Limb (tissue), 2 donors: Measurements from ENCODE around the gene CFL2.
"Not testable (repeated sequence)": the region's sequence is repeated elsewhere in the genome, so short reads cannot be mapped to it uniquely, and the experiment has no call there.

ENCODE experiments used
- DNase-seq, 2 donors: peaks; one replicate each; pipeline ENCODE4 v3.0.0-alpha.2; 2016; ENCODE audit errors: extremely low spot score in 2 of 2

Gene CFL2

GRCh38 chr14:34711796-34712712 is 2.3 kb downstream of the CFL2 start:
- no peak for DNase-seq

- peak in 1 of 2 donors; percentile 83 for DNase-seq
Observed at GRCh38 chr14:34711169-34711568, 3.2 kb downstream of the CFL2 start.

- DNase-seq, result peak in 1 of 2 donors; percentile 29
Observed at GRCh38 chr14:34710744-34711143, 3.6 kb downstream of the CFL2 start.

GRCh38 chr14:34710006-34710405 is 4.4 kb downstream of the CFL2 start:
- peak in 1 of 2 donors; percentile 24 for DNase-seq

GRCh38 chr14:34707722-34708121 is 6.7 kb downstream of the CFL2 start:
- DNase-seq, result no peak

- DNase-seq, result no peak
Observed at GRCh38 chr14:34701808-34702207, 12.6 kb downstream of the CFL2 start.

GRCh38 chr14:34700622-34701130 is 13.7 kb downstream of the CFL2 start:
- DNase-seq, result no peak

- DNase-seq, result peak in 1 of 2 donors; percentile 68
Observed at GRCh38 chr14:34699873-34700621, 14.3 kb downstream of the CFL2 start.

GRCh38 chr14:34694216-34694615 is 20.2 kb downstream of the CFL2 start:
- DNase-seq, result not testable (repeated sequence)

- DNase-seq, result no peak
Observed at GRCh38 chr14:34693228-34693939, 21.0 kb downstream of the CFL2 start.

GRCh38 chr14:34692898-34693227 is 21.5 kb downstream of the CFL2 start:
- DNase-seq, result no peak

GRCh38 chr14:34692348-34692747 is 22.0 kb downstream of the CFL2 start:
- no peak for DNase-seq

- DNase-seq, result no peak
Observed at GRCh38 chr14:34691206-34691605, 23.2 kb downstream of the CFL2 start.

- no peak for DNase-seq
Observed at GRCh38 chr14:34688470-34689206, 25.8 kb downstream of the CFL2 start.

- no peak for DNase-seq
Observed at GRCh38 chr14:34685819-34686428, 28.5 kb downstream of the CFL2 start.

GRCh38 chr14:34684578-34684977 is 29.8 kb downstream of the CFL2 start:
- no peak for DNase-seq

- DNase-seq, result no peak
Observed at GRCh38 chr14:34682787-34683321, 31.5 kb downstream of the CFL2 start.

- DNase-seq, result no peak
Observed at GRCh38 chr14:34680806-34681479, 33.5 kb downstream of the CFL2 start.

GRCh38 chr14:34678735-34679134 is 35.7 kb downstream of the CFL2 start:
- DNase-seq, result no peak

- DNase-seq, result no peak
Observed at GRCh38 chr14:34678306-34678705, 36.1 kb downstream of the CFL2 start.
